PC-3 (cell line): ENCODE results near the gene LRRC8E. TPM values are rescaled to one million over a fixed set of nuclear protein-coding genes. Genes with fewer than 3 reads are reported as not detected.

Experiments
- ATAC-seq: fragments of 200-7000 bp; cut with Tn5 transposase; 2 replicates; pipeline ENCODE4 v1.9.1; 2020; ENCODE audit warnings: mild to moderate bottlenecking, moderate library complexity
- BruUV-seq: library from RNA; stranded (reverse); fragments of 400-500 nt; replicated peaks from 2 replicates; lab custom pipeline; 2021; lab: Mats Ljungman, UMichigan
- CTCF ChIA-PET: fragments of 300-600 bp; sonication (Branson Sonifier 250); formaldehyde crosslinking; loops from one replicate; lab custom pipeline; 2022; ENCODE audit warnings: antibody characterized with exemption; lab: Charles Lee
- POLR2A ChIA-PET: fragments of 300-600 bp; sonication (Branson Sonifier 250); formaldehyde crosslinking; loops from one replicate; lab custom pipeline; 2022; ENCODE audit warnings: antibody characterized with exemption; ENCODE audit not compliant: unreplicated experiment; lab: Charles Lee
- DNase-seq: peaks from one replicate; pipeline ENCODE4 v3.0.0-alpha.2; 2015
- H2AFZ ChIP-seq: fragments of 300-600 bp; sonication (generic); 2 replicates; pipeline ENCODE4 v1.6.0; 2016; ENCODE audit warnings: antibody characterized with exemption, low read length
- H3F3A ChIP-seq: fragments of 300-600 bp; sonication (generic); one replicate; pipeline ENCODE4 v1.6.0; 2017; ENCODE audit warnings: antibody characterized with exemption, low read length, control low read depth, mild to moderate bottlenecking; ENCODE audit not compliant: unreplicated experiment
- H3K27ac ChIP-seq: fragments of 300-600 bp; sonication (generic); 2 replicates; pipeline ENCODE4 v1.5.1; 2016; ENCODE audit warnings: mild to moderate bottlenecking, low read length
- H3K27me3 ChIP-seq: fragments of 300-600 bp; sonication (generic); 2 replicates; pipeline ENCODE4 v1.6.1; 2016; ENCODE audit warnings: low read length, mixed read lengths
- H3K36me3 ChIP-seq: fragments of 300-600 bp; sonication (generic); 2 replicates; pipeline ENCODE4 v1.6.1; 2016; ENCODE audit warnings: low read depth, mixed run types, low read length, mixed read lengths
- H3K4me1 ChIP-seq: fragments of 300-600 bp; sonication (generic); 2 replicates; pipeline ENCODE4 v1.5.1; 2016; ENCODE audit warnings: low read length; ENCODE audit not compliant: insufficient read depth
- H3K4me2 ChIP-seq: fragments of 300-600 bp; sonication (generic); 2 replicates; pipeline ENCODE4 v1.6.0; 2016; ENCODE audit warnings: low read length
- H3K4me3 ChIP-seq: fragments of 300-600 bp; sonication (generic); 2 replicates; pipeline ENCODE4 v1.5.1; 2016; ENCODE audit warnings: mild to moderate bottlenecking, low read length, mixed read lengths
- H3K79me2 ChIP-seq: fragments of 300-600 bp; sonication (generic); 2 replicates; pipeline ENCODE4 v1.6.1; 2017; ENCODE audit warnings: low read length, mixed read lengths
- H3K9ac ChIP-seq: fragments of 300-600 bp; sonication (generic); 2 replicates; pipeline ENCODE4 v1.6.0; 2016; ENCODE audit warnings: mild to moderate bottlenecking, low read length
- H3K9me2 ChIP-seq: fragments of 300-600 bp; sonication (generic); replicated peaks from 2 replicates; pipeline ENCODE4 v1.6.1; 2016; ENCODE audit warnings: mixed run types, low read length, mixed read lengths
- H3K9me3 ChIP-seq: fragments of 300-600 bp; sonication (generic); 2 replicates; pipeline ENCODE4 v1.6.1; 2016; ENCODE audit warnings: low read length, mixed read lengths
- H4K20me1 ChIP-seq: fragments of 300-600 bp; sonication (generic); 2 replicates; pipeline ENCODE4 v1.6.1; 2016; ENCODE audit warnings: low read length, mixed read lengths
- EZH2 ChIP-seq: fragments of 300-600 bp; sonication (generic); IDR thresholded peaks from one replicate; pipeline ENCODE4 v1.6.1; 2017; ENCODE audit warnings: antibody characterized with exemption, mild to moderate bottlenecking, low read length; ENCODE audit not compliant: unreplicated experiment
- EZH2phosphoT487 ChIP-seq: fragments of 300-600 bp; sonication (generic); IDR thresholded peaks from 2 replicates; pipeline ENCODE4 v1.6.1; 2018; ENCODE audit warnings: mild to moderate bottlenecking, antibody characterized with exemption, low read length, borderline replicate concordance
- intact Hi-C: fragments of 100-400 bp; cut with micrococcal nuclease; formaldehyde crosslinking; loops from 2 replicates; pipeline ENCODE4 v1.9.0; 2023
- total RNA-seq: library from RNA; depleted of rRNA; stranded (reverse); fragments of >200 nt; gene quantifications from 2 replicates; pipeline ENCODE4 v1.2.3, GENCODE V29; 2014
- TF ChIP-seq, protein P1 (sequence below): fragments of 300-600 bp; sonication (generic); conservative IDR thresholded peaks from 2 replicates; pipeline ENCODE4 v1.5.1; 2017; ENCODE audit warnings: antibody characterized with exemption, low read depth, mild to moderate bottlenecking, low read length

Gene LRRC8E
- total RNA-seq, 1 experiment from 2014 or later: 30.8 TPM

DNA sequence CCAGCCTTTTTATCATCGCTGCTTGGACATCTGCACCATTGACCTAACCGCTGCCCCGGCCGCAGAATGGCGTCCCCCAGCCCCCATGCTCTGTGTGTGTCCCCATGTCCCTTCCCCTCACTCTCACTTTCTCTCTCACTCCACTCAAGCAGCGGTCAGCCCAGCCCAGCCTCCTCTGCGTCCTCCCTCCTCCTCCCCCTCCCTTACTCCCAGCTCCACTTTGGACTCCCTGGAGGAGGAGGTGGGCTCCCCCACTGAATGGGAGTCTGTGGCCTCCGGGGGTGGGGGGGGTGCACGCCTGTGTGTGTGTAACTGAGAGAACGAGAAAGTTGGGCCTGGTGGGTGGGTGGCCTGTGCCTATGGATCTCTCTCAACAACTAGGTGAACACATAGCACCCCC lies 17.5 kb downstream of the LRRC8E start:
- H3K4me3 ChIP-seq: no peak overlapping the region
- ATAC-seq: no peak
- H2AFZ ChIP-seq: no peak overlapping the region
- H3K79me2 ChIP-seq: peaks cover 54% of the 10 kb centered on the region
- no TSS peak for BruUV-seq
- DNase-seq: no peak
- no peak overlapping the region for H3K9ac ChIP-seq
- ChIA-PET POLR2A (no interaction called here), CTCF (no interaction called here)
- intact Hi-C loops: no loop called here
- no peaks in the 10 kb centered on the region for H3K9me2 ChIP-seq
- no peaks in the 10 kb centered on the region for H3K9me3 ChIP-seq
- H3K4me2 ChIP-seq: no peak overlapping the region; the same call in 1 of the 2 replicates
- no peaks in the 10 kb centered on the region for H3K27me3 ChIP-seq
- H3K4me1 ChIP-seq: peaks cover 20% of the 10 kb centered on the region
- H3K27ac ChIP-seq: no peak overlapping the region
- H4K20me1 ChIP-seq: 0 out of 2 replicates have a peak, but pooled peaks cover 3% of the 10 kb centered on the region
- H3F3A ChIP-seq: peaks cover 11% of the 10 kb centered on the region
- peaks cover 10% of the 10 kb centered on the region for H3K36me3 ChIP-seq
- TF ChIP-seq, protein P1, sequence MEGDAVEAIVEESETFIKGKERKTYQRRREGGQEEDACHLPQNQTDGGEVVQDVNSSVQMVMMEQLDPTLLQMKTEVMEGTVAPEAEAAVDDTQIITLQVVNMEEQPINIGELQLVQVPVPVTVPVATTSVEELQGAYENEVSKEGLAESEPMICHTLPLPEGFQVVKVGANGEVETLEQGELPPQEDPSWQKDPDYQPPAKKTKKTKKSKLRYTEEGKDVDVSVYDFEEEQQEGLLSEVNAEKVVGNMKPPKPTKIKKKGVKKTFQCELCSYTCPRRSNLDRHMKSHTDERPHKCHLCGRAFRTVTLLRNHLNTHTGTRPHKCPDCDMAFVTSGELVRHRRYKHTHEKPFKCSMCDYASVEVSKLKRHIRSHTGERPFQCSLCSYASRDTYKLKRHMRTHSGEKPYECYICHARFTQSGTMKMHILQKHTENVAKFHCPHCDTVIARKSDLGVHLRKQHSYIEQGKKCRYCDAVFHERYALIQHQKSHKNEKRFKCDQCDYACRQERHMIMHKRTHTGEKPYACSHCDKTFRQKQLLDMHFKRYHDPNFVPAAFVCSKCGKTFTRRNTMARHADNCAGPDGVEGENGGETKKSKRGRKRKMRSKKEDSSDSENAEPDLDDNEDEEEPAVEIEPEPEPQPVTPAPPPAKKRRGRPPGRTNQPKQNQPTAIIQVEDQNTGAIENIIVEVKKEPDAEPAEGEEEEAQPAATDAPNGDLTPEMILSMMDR: no peak
- no peak for TF ChIP-seq EZH2
- TF ChIP-seq EZH2phosphoT487: no peak

DNA sequence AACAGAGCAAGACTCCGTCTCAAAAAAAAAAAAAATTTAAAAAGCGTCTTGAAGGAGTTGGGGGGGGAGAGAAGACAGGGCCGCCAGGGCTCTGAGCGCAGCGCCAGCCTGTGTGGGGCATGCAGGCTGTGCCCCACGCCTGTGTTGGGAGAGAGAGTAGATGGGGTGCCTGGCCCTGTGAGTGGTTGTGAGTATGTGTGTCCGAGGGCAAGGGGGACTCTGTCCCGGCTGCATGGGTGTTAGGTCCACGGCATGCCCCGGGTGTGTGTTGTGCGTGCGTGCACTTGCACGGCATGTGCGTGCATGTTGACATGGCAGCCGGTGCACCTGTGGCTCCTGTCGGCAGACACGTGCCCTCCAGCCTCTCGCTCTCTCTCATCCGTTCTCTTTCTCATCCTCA lies 18.8 kb downstream of the LRRC8E start:
- BruUV-seq: no TSS peak
- peaks cover 20% of the 10 kb centered on the region for H3K36me3 ChIP-seq
- H3K9me2 ChIP-seq: no peaks in the 10 kb centered on the region
- H3K27me3 ChIP-seq: no peaks in the 10 kb centered on the region
- H3K79me2 ChIP-seq: peaks cover 54% of the 10 kb centered on the region
- no peak overlapping the region for H2AFZ ChIP-seq
- no peak for ATAC-seq
- TF ChIP-seq, protein P1: no peak
- TF ChIP-seq EZH2 (no peak), EZH2phosphoT487 (no peak)
- H3K4me3 ChIP-seq: no peak overlapping the region
- ChIA-PET POLR2A (interaction anchor here (0.6 kb wide), 2 partner anchors 226 to 310 kb away, joined by 6 to 11 read pairs; no protein-coding TSS in a partner anchor), CTCF (no interaction called here)
- 0 out of 2 replicates have a peak, but pooled peaks cover 3% of the 10 kb centered on the region for H4K20me1 ChIP-seq
- H3K4me2 ChIP-seq: no peak overlapping the region
- intact Hi-C loops: no loop called here
- no peaks in the 10 kb centered on the region for H3K9me3 ChIP-seq
- H3K4me1 ChIP-seq: peaks cover 20% of the 10 kb centered on the region
- H3K27ac ChIP-seq: no peak overlapping the region
- no peak for DNase-seq
- H3K9ac ChIP-seq: no peak overlapping the region
- H3F3A ChIP-seq: no peaks in the 10 kb centered on the region

DNA sequence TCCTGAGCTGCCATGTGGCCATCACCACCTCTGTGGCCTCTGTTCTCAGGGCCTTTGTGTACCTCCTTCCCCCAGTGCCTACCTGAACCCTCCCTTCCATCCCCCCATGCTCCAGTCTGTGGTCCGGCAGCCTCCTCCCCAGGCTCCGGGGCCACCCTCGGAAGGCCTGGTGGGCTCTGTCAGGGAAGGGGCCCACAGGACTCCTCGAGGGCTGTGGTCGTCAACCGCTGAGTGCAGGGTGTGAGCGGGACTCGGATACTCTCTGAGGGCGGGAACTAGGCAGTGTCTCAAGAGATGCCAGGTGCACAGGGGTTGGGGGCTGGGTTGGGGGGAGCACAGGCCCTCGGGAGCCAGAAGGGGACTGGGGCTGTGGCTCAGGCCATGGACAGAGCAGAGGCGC lies 19.2 kb downstream of the LRRC8E start:
- Histone ChIP-seq H3K9me3 (no peaks in the 10 kb centered on the region), H3K4me3 (no peak overlapping the region), H3F3A (no peaks in the 10 kb centered on the region), H3K27ac (no peak overlapping the region), H3K4me2 (no peak overlapping the region), H4K20me1 (0 out of 2 replicates have a peak, but pooled peaks cover 3% of the 10 kb centered on the region), H2AFZ (no peak overlapping the region), H3K9ac (no peak overlapping the region), H3K79me2 (peaks cover 53% of the 10 kb centered on the region), H3K27me3 (no peaks in the 10 kb centered on the region), H3K4me1 (peaks cover 18% of the 10 kb centered on the region), H3K9me2 (no peaks in the 10 kb centered on the region), H3K36me3 (peaks cover 20% of the 10 kb centered on the region)
- ChIA-PET CTCF (interaction anchor here (0.7 kb wide), 1 partner anchor 32 kb away, joined by 10 read pairs; no protein-coding TSS in a partner anchor), POLR2A (interaction anchor here (0.6 kb wide), 1 partner anchor 310 kb away, joined by 6 read pairs; no protein-coding TSS in a partner anchor)
- DNase-seq (no peak), ATAC-seq (no peak)
- TF ChIP-seq EZH2phosphoT487: no peak
- TF ChIP-seq EZH2: no peak
- TF ChIP-seq, protein P1: no peak
- intact Hi-C loops: no loop called here
- BruUV-seq: no TSS peak
